ENCODE measurements around the gene SLC27A4.

The SLC27A4 gene

GRCh38 chr9:128339761-128340690, at the start of gene SLC27A4:
Gene SLC27A4, plus strand, starts transcription at chr9:128340527. Its CDS starts 2,606 bp downstream, at chr9:128343133.
- peaks cover 13% of the 10 kb centered on the region for H3K4me1 Mint-ChIP-seq
- ATAC-seq (peak; percentile 93), DNase-seq (ENCODE audit: low spot score in 2 of 2) (peak; percentile 76 to 90)
- H3K9me3 Mint-ChIP-seq: no peaks in the 10 kb centered on the region
- H3K4me3 Mint-ChIP-seq: peak within 1 kb of the TSS; percentile 78
- peak within 1 kb of the TSS; percentile 86 for H3K27ac Mint-ChIP-seq
- peaks cover 20% of the 10 kb centered on the region for H3K36me3 Mint-ChIP-seq

GRCh38 chr9:128292009-128292408, 48.3 kb upstream of the SLC27A4 start:
- ATAC-seq (no peak), DNase-seq (ENCODE audit: low spot score in 2 of 2) (no peak)
- Mint-ChIP-seq H3K36me3 (peaks cover 12% of the 10 kb centered on the region), H3K27ac (no peak overlapping the region), H3K4me3 (no peak overlapping the region), H3K4me1 (no peaks in the 10 kb centered on the region), H3K9me3 (no peaks in the 10 kb centered on the region)

- no peak overlapping the region for H3K27ac Mint-ChIP-seq
- no peaks in the 10 kb centered on the region for H3K4me1 Mint-ChIP-seq
- H3K9me3 Mint-ChIP-seq: no peaks in the 10 kb centered on the region
- ATAC-seq (no peak), DNase-seq (ENCODE audit: low spot score in 2 of 2) (no peak)
- H3K4me3 Mint-ChIP-seq: no peak overlapping the region
- peaks cover 10% of the 10 kb centered on the region for H3K36me3 Mint-ChIP-seq
Measured at GRCh38 chr9:128293091-128293490, 47.2 kb upstream of the SLC27A4 start.

GRCh38 chr9:128294142-128294541, 46.2 kb upstream of the SLC27A4 start:
- DNase-seq (ENCODE audit: low spot score in 2 of 2) (no peak), ATAC-seq (no peak)
- H3K4me1 Mint-ChIP-seq: no peaks in the 10 kb centered on the region
- no peaks in the 10 kb centered on the region for H3K9me3 Mint-ChIP-seq
- H3K4me3 Mint-ChIP-seq: no peak overlapping the region
- peak overlapping the region; percentile 43 for H3K27ac Mint-ChIP-seq
- H3K36me3 Mint-ChIP-seq: peaks cover under 1% of the 10 kb centered on the region

DNA sequence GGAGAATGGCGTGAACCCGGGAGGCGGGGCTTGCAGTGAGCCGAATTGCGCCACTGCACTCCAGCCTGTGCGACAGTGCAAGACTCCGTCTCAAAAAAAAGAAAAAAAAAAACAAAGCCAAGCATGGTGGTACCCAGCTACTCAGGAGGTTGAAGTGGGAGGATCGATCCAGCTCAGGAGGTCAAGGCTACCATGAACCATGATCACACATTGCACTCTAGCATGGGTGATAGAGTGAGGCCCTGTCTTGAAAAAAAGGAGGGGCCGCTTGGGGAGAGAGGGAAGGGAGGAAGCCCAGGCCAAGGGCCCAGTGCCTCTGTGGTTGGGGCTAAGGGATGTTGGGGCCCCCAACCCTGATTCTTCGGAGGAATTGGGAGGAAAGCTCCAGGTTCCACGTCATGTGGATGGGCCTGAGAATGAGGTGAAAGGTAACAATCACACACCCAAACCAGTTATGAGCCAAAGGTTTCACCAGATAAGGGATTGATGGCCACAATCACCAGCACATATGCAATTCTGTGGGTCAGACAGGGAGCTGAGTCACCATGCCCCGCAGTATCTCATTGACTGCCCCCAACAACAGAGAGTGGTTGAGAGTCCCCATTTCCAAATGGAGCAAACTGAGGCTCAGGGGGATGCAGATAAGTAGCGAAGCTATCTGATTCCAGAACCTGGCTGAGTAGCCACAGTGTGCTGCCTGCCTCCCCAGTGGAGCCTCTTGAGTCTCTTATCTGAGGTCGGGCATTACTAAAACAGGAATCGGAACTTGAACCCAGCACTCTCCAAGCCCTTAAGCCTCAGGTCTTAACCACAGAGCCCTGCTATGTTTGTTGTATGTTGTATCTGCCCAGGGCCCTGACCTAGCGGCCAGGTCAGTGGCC, 43.7 kb upstream of the SLC27A4 start:
- DNase-seq (ENCODE audit: low spot score in 2 of 2) (no peak), ATAC-seq (no peak)

DNA sequence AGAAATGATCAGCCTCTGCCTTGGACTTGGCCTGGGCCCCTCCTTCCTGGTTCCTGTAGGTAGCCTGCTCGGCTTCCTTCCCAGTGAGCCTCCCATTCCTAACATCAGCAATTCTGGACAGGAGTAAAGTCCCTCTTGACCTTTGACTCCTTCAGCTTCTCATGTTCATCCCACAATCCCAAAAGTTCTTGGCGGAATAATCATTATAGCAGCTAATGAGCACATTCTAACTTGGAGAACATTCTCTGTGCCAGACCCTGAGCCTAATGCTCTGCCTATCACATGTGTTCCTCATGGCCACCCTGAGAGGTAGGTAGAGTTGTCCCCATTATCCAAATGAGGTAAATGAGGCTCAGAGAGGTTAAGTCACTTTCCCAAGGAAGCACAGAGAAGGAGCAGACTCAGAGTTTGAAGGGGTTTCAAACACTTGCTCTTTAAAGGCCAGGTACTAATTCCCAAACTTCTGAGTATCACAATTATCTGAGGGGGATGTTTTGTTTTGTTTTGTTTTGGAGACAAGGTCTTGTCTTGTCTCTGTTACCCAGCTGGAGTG, 43.0 kb upstream of the SLC27A4 start:
- Mint-ChIP-seq H3K4me1 (no peaks in the 10 kb centered on the region), H3K4me3 (no peak overlapping the region), H3K27ac (no peak overlapping the region), H3K36me3 (no peaks in the 10 kb centered on the region), H3K9me3 (no peaks in the 10 kb centered on the region)
- no peak for DNase-seq (ENCODE audit: low spot score in 2 of 2)
- ATAC-seq: no peak

More for the DNA sequence above, 43.7 kb upstream of the SLC27A4 start:
- Mint-ChIP-seq H3K9me3 (no peaks in the 10 kb centered on the region), H3K4me3 (no peak overlapping the region), H3K27ac (no peak overlapping the region), H3K36me3 (no peaks in the 10 kb centered on the region), H3K4me1 (no peaks in the 10 kb centered on the region)

- ATAC-seq: no peak
- Mint-ChIP-seq H3K9me3 (no peaks in the 10 kb centered on the region), H3K36me3 (no peaks in the 10 kb centered on the region), H3K27ac (no peak overlapping the region), H3K4me3 (no peak overlapping the region), H3K4me1 (no peaks in the 10 kb centered on the region)
- no peak for DNase-seq (ENCODE audit: low spot score in 2 of 2)
Measured at GRCh38 chr9:128298535-128299482, 41.5 kb upstream of the SLC27A4 start.

DNA sequence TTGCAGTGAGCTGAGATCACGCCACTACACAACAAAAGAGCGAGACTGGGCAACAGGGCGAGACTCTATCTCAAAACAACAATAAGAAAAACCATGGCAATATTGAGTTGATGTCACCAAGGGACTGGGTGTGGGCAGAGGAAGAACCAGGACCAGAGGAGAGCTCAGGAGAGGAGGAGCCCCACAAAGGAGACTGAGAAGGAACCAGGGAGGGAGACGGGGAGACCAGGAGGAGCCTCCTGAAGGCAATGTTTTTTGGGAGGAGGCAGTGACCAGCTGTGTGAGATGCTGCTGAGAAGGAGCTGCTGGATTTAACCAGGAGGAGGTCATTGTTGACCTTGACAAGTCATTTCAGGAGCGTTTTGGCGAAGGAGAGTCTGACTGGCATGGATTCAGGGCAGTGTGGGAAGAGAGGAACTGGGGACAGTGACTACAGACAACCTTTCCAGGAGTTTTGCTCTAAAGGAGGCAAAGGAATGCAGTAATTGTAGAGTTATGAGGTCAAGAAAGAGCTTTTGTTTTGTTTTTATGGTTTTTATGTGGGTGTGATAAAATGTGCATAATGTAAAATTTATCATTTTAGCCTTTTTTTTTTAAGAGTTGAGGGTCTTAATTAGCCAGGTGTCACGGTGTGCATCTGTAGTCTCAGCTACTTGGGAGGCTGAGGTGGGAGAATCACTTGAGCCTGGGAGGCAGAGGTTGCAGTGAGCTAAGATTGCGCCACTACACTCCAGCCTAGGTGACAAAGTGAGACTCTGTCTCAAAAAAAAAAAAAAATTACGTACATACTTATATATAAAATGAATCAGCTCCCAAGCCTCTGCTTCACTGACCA, 36.0 kb upstream of the SLC27A4 start:
- DNase-seq (ENCODE audit: low spot score in 2 of 2) (no peak), ATAC-seq (no peak)
- Mint-ChIP-seq H3K36me3 (peaks cover 19% of the 10 kb centered on the region), H3K9me3 (no peaks in the 10 kb centered on the region), H3K4me1 (peaks cover 7% of the 10 kb centered on the region), H3K27ac (peak overlapping the region; percentile 90), H3K4me3 (no peak overlapping the region)

GRCh38 chr9:128304971-128305288, 35.4 kb upstream of the SLC27A4 start:
- H3K36me3 Mint-ChIP-seq: peaks cover 25% of the 10 kb centered on the region
- H3K4me1 Mint-ChIP-seq: peaks cover 7% of the 10 kb centered on the region
- peak overlapping the region; percentile 1 for H3K27ac Mint-ChIP-seq
- no peak for DNase-seq (ENCODE audit: low spot score in 2 of 2)
- no peak overlapping the region for H3K4me3 Mint-ChIP-seq
- H3K9me3 Mint-ChIP-seq: no peaks in the 10 kb centered on the region
- ATAC-seq: no peak

GRCh38 chr9:128309551-128309950, 30.8 kb upstream of the SLC27A4 start:
- Mint-ChIP-seq H3K9me3 (no peaks in the 10 kb centered on the region), H3K4me3 (no peak overlapping the region), H3K27ac (no peak overlapping the region), H3K36me3 (peaks cover 71% of the 10 kb centered on the region), H3K4me1 (peaks cover under 1% of the 10 kb centered on the region)
- DNase-seq (ENCODE audit: low spot score in 2 of 2): no peak
- no peak for ATAC-seq

- H3K4me3 Mint-ChIP-seq: no peak overlapping the region
- ATAC-seq: no peak
- H3K9me3 Mint-ChIP-seq: no peaks in the 10 kb centered on the region
- no peak for DNase-seq (ENCODE audit: low spot score in 2 of 2)
- peaks cover 71% of the 10 kb centered on the region for H3K36me3 Mint-ChIP-seq
- no peaks in the 10 kb centered on the region for H3K4me1 Mint-ChIP-seq
- H3K27ac Mint-ChIP-seq: no peak overlapping the region
Measured at GRCh38 chr9:128310461-128310860, 29.9 kb upstream of the SLC27A4 start.

GRCh38 chr9:128314697-128315096, 25.6 kb upstream of the SLC27A4 start:
- H3K27ac Mint-ChIP-seq: no peak overlapping the region
- H3K4me3 Mint-ChIP-seq: no peak overlapping the region
- DNase-seq (ENCODE audit: low spot score in 2 of 2) (no peak), ATAC-seq (no peak)
- no peaks in the 10 kb centered on the region for H3K9me3 Mint-ChIP-seq
- peaks cover 75% of the 10 kb centered on the region for H3K36me3 Mint-ChIP-seq
- no peaks in the 10 kb centered on the region for H3K4me1 Mint-ChIP-seq

GRCh38 chr9:128316421-128316820, 23.9 kb upstream of the SLC27A4 start:
- Mint-ChIP-seq H3K9me3 (no peaks in the 10 kb centered on the region), H3K4me3 (no peak overlapping the region), H3K36me3 (peaks cover 69% of the 10 kb centered on the region), H3K27ac (no peak overlapping the region), H3K4me1 (no peaks in the 10 kb centered on the region)
- no peak for ATAC-seq
- DNase-seq (ENCODE audit: low spot score in 2 of 2): no peak

DNA sequence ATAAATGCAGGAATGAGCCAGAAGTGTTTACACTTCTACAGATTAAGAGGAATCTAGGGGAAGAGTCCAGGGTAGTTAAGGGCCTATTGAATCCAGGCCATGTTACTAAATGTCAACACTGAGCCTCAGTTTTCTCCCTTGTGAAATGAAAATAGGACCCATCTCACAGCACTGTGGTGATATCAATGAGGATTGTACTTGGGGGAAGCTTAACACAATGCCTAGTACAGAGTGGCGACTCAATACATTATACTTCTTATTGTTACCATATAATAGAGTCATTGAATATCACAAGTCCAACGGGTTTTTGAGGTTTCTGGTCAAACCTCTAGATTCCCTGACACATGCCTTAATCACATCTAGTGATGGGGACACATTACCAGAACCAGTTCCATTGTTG, 22.7 kb upstream of the SLC27A4 start:
- Mint-ChIP-seq H3K9me3 (no peaks in the 10 kb centered on the region), H3K36me3 (peaks cover 64% of the 10 kb centered on the region), H3K4me1 (peaks cover 6% of the 10 kb centered on the region), H3K4me3 (no peak overlapping the region), H3K27ac (peak overlapping the region; percentile 51)
- no peak for ATAC-seq
- no peak for DNase-seq (ENCODE audit: low spot score in 2 of 2)

Data from stimulated activated effector memory CD8-positive, alpha-beta T cell treated with anti-CD3 and anti-CD28 coated beads, Interleukin-12 subunit alpha, Interleukin-12 subunit beta, amount 100 ng/mL, for 72 hours (primary cell).